H1 (cell line): ENCODE results near the gene SMYD1. TPM values are rescaled to one million over a fixed set of nuclear protein-coding genes. Genes with fewer than 3 reads are reported as not detected.

ENCODE experiments used
- CTCF ChIA-PET: fragments of 300-600 bp; sonication (Branson Sonifier 250); formaldehyde crosslinking; loops from one replicate; lab custom pipeline; 2021; ENCODE audit not compliant: partially characterized antibody; lab: Charles Lee
- POLR2A ChIA-PET: fragments of 300-600 bp; sonication (Branson Sonifier 250); formaldehyde crosslinking; loops from one replicate; lab custom pipeline; 2021; ENCODE audit warnings: inconsistent platforms; ENCODE audit not compliant: partially characterized antibody; lab: Charles Lee
- DNase-seq, 2 experiments: peaks; one replicate each; pipeline versions ENCODE4 v3.0.0 to v3.0.0-alpha.2; 2010 to 2022; ENCODE audit warnings: low spot score in 2 of 2, low read depth in 1 of 2, mixed read lengths in 1 of 2
- FAIRE-seq: peaks from 2 replicates; lab custom pipeline; 2011; peaks lifted over from hg19 to GRCh38; lab: Jason Lieb, UNC
- H2AFZ ChIP-seq: 2 replicates; pipeline ENCODE4 v1.8.1; 2012; ENCODE audit warnings: low read length, inconsistent platforms
- H2AK5ac ChIP-seq: 2 replicates; pipeline ENCODE4 v1.6.1; 2013; ENCODE audit warnings: low read depth, low read length
- H2BK120ac ChIP-seq: replicated peaks from 2 replicates; pipeline ENCODE3; 2013; ENCODE audit warnings: low read depth, low read length, inconsistent platforms
- H2BK12ac ChIP-seq: 2 replicates; pipeline ENCODE4 v1.6.1; 2013; ENCODE audit warnings: low read depth, low read length
- H2BK15ac ChIP-seq: 2 replicates; pipeline ENCODE4 v1.6.1; 2013; ENCODE audit warnings: low read length
- H2BK20ac ChIP-seq: 2 replicates; pipeline ENCODE4 v1.6.1; 2013; ENCODE audit warnings: low read length
- H2BK5ac ChIP-seq: 2 replicates; pipeline ENCODE4 v1.6.1; 2013; ENCODE audit warnings: low read depth, low read length
- H3K14ac ChIP-seq: 2 replicates; pipeline ENCODE4 v1.6.1; 2013; ENCODE audit warnings: inconsistent platforms; ENCODE audit not compliant: insufficient read length
- H3K18ac ChIP-seq: 2 replicates; pipeline ENCODE4 v1.6.1; 2013; ENCODE audit warnings: low read length; ENCODE audit errors: extremely low read depth
- H3K23ac ChIP-seq: 2 replicates; pipeline ENCODE4 v1.6.1; 2013; ENCODE audit warnings: inconsistent platforms; ENCODE audit not compliant: insufficient read length
- H3K23me2 ChIP-seq: 2 replicates; pipeline ENCODE4 v1.6.1; 2013; ENCODE audit warnings: low read depth, low read length
- H3K27ac ChIP-seq: 2 replicates; pipeline ENCODE4 v1.6.1; 2011; ENCODE audit warnings: low read depth, low read length, inconsistent platforms
- H3K27me3 ChIP-seq, 4 experiments: replicated peaks in 1 of 4; 1 replicate in 1 of 4; 2 replicates in 3 of 4; pipeline versions ENCODE4 v1.6.1 to v1.8.1; 2011 to 2013; ENCODE audit warnings: low read length in 3 of 4, mild to moderate bottlenecking in 3 of 4, inconsistent platforms in 2 of 4, mixed read lengths in 2 of 4, moderate library complexity in 1 of 4; ENCODE audit not compliant: control insufficient read depth in 3 of 4, insufficient read depth in 3 of 4; ENCODE audit errors: extremely low read depth in 1 of 4
- H3K36me3 ChIP-seq, 4 experiments: 2 replicates each; pipeline versions ENCODE4 v1.6.1 to v1.8.1; 2011 to 2013; ENCODE audit warnings: mild to moderate bottlenecking in 4 of 4, low read length in 3 of 4, moderate library complexity in 2 of 4, control low read depth in 1 of 4, inconsistent platforms in 1 of 4; ENCODE audit not compliant: insufficient read depth in 4 of 4, control insufficient read depth in 2 of 4
- H3K4ac ChIP-seq: replicated peaks from 2 replicates; pipeline ENCODE3; 2013; ENCODE audit warnings: low read length, low read depth, mixed read lengths, inconsistent platforms; ENCODE audit not compliant: insufficient read length
- H3K4me1 ChIP-seq, 4 experiments: replicated peaks in 1 of 4; 1 replicate in 1 of 4; 2 replicates in 3 of 4; pipeline versions ENCODE4 v1.6.1 to v1.8.1; 2011 to 2013; ENCODE audit warnings: low read length in 3 of 4, inconsistent platforms in 2 of 4, mixed read lengths in 1 of 4; ENCODE audit not compliant: insufficient read depth in 4 of 4, control insufficient read depth in 3 of 4
- H3K4me2 ChIP-seq, 2 experiments: 2 replicates each; pipeline versions ENCODE4 v1.6.1 to v1.8.1; 2011 to 2013; ENCODE audit warnings: low read depth in 2 of 2, low read length in 2 of 2, control low read depth in 1 of 2, inconsistent platforms in 1 of 2, mild to moderate bottlenecking in 1 of 2; ENCODE audit not compliant: insufficient read depth in 1 of 2
- H3K4me3 ChIP-seq, 4 experiments: fragments of 200-600, 300-600 bp in 1 of 4; sonication (generic), shearing (Covaris generic), sonication (Bioruptor Twin) in 1 of 4; 2 replicates each; pipeline versions ENCODE4 v1.5.1 to v1.8.1; 2011 to 2016; ENCODE audit warnings: low read length in 4 of 4, low read depth in 3 of 4, control low read depth in 2 of 4, inconsistent platforms in 2 of 4, mild to moderate bottlenecking in 2 of 4, mixed read lengths in 1 of 4, moderate library complexity in 1 of 4; ENCODE audit not compliant: insufficient read depth in 2 of 4; ENCODE audit errors: extremely low read depth in 1 of 4
- H3K56ac ChIP-seq: replicated peaks from 2 replicates; pipeline ENCODE3; 2013; ENCODE audit warnings: low read depth, mild to moderate bottlenecking, mixed read lengths, low read length, inconsistent platforms; ENCODE audit not compliant: insufficient read length
- H3K79me1 ChIP-seq: 2 replicates; pipeline ENCODE4 v1.6.1; 2013; ENCODE audit warnings: low read depth, low read length, control low read depth
- H3K79me2 ChIP-seq, 2 experiments: 2 replicates each; pipeline versions ENCODE4 v1.6.1 to v1.8.1; 2012 to 2013; ENCODE audit warnings: low read length in 2 of 2, mild to moderate bottlenecking in 2 of 2, inconsistent platforms in 1 of 2; ENCODE audit not compliant: insufficient read depth in 2 of 2, control insufficient read depth in 1 of 2
- H3K9ac ChIP-seq, 4 experiments: replicated peaks in 1 of 4; 1 replicate in 1 of 4; 2 replicates in 3 of 4; pipeline versions ENCODE4 v1.6.1 to v1.8.1; 2011 to 2013; ENCODE audit warnings: low read depth in 3 of 4, low read length in 3 of 4, control low read depth in 2 of 4, mild to moderate bottlenecking in 2 of 4, moderate library complexity in 2 of 4, inconsistent platforms in 1 of 4; ENCODE audit errors: extremely low read depth in 1 of 4
- H3K9me3 ChIP-seq, 2 experiments: 2 replicates each; pipeline versions ENCODE4 v1.6.1 to v1.8.1; 2012 to 2013; ENCODE audit warnings: mild to moderate bottlenecking in 2 of 2, moderate library complexity in 2 of 2, control low read depth in 1 of 2, inconsistent platforms in 1 of 2, low read depth in 1 of 2, low read length in 1 of 2, mixed read lengths in 1 of 2; ENCODE audit not compliant: insufficient read depth in 2 of 2
- H4K20me1 ChIP-seq, 2 experiments: replicated peaks in 1 of 2; 2 replicates each; pipeline versions ENCODE3 to v1.8.1; 2011 to 2013; ENCODE audit warnings: inconsistent platforms in 2 of 2, low read length in 2 of 2, mild to moderate bottlenecking in 1 of 2; ENCODE audit not compliant: insufficient read depth in 2 of 2, control insufficient read depth in 1 of 2
- H4K5ac ChIP-seq: 2 replicates; pipeline ENCODE4 v1.6.1; 2013; ENCODE audit warnings: low read length, low read depth, mixed read lengths, inconsistent platforms; ENCODE audit not compliant: insufficient read length
- H4K8ac ChIP-seq: 2 replicates; pipeline ENCODE4 v1.8.0; 2013; ENCODE audit warnings: mild to moderate bottlenecking, moderate library complexity, low read length, inconsistent platforms; ENCODE audit not compliant: insufficient read depth; ENCODE audit errors: extremely low read depth
- H4K91ac ChIP-seq: replicated peaks from 2 replicates; pipeline ENCODE3; 2013; ENCODE audit warnings: low read length, mixed read lengths, inconsistent platforms; ENCODE audit not compliant: insufficient read length
- CBX5 ChIP-seq: fragments of 300-800, 300-1000 bp; sonication (generic); IDR thresholded peaks from 2 replicates; pipeline ENCODE4 v1.7.1; 2016; ENCODE audit warnings: antibody characterized with exemption, low read length, low read depth
- RFX5 ChIP-seq: IDR thresholded peaks from 2 replicates; pipeline ENCODE4 v1.6.1; 2011; ENCODE audit warnings: low read depth, low read length, improper control_type of control experiment, borderline replicate concordance
- SP1 ChIP-seq: IDR thresholded peaks from 2 replicates; pipeline ENCODE4 v1.6.1; 2011; ENCODE audit warnings: low read depth, low read length
- WGBS, 2 experiments: shearing (Covaris generic) in 1 of 2; methylation state at CpG; one replicate each; pipeline versions ENCODE4 v1.1.6 to v1.1.7; 2013 to 2015; ENCODE audit warnings: low lambda C conversion rate in 2 of 2, mixed read lengths in 2 of 2, inconsistent platforms in 1 of 2, low coverage in 1 of 2, missing lambda C conversion rate in 1 of 2; ENCODE audit not compliant: insufficient replicate concordance in 2 of 2, insufficient coverage in 1 of 2, insufficient read length in 1 of 2; ENCODE audit errors: extremely low coverage in 1 of 2, missing lambda C conversion rate in 1 of 2; 5-methylcytosine and 5-hydroxymethylcytosine counted together
- polyA plus RNA-seq, 7 experiments: library from polyadenylated mRNA; depleted of rRNA in 3 of 7; stranded (reverse) in 5 of 7; unstranded in 2 of 7; fragments of >200 nt in 5 of 7; fragments of 200-250 nt in 2 of 7; gene quantifications; 1 replicate in 5 of 7; 2 replicates in 1 of 7; 4 replicates in 1 of 7; pipeline versions ENCODE4 v1.2.1 to v1.2.3, GENCODE V29; 2011 to 2013; ENCODE audit warnings: missing spikeins in 2 of 7, mixed read lengths in 2 of 7
- total RNA-seq: library from RNA; stranded (reverse); fragmentation: NEBNext Ultra II Directional; extraction: Animal tissue kit (Norgen Biotek cat#: 25700); gene quantifications from 2 replicates; pipeline ENCODE4 v1.2.1, GENCODE V29; 2021

Gene SMYD1
- total and polyA plus RNA-seq, 2 of the 8 experiments (the other 6 are each of a cell fraction or from before 2014, with no cell fraction given), result 0.06 TPM; not detected in 1

- no peak overlapping the region for H4K91ac ChIP-seq
- no peak overlapping the region for H3K4ac ChIP-seq
- no peak overlapping the region for H2BK20ac ChIP-seq
- ChIA-PET CTCF (interaction anchor here (0.8 kb wide), 1 partner anchor 131 kb away, joined by 3 read pairs; no protein-coding TSS in a partner anchor), POLR2A (interaction anchor here (0.6 to 5.5 kb wide), 2 partner anchors 12 to 16 kb away, joined by 4 to 41 read pairs; partner anchors contain the start of gene RNU2-63P)
- H3K14ac ChIP-seq, result no peak overlapping the region
- TF ChIP-seq CBX5 (no peak), RFX5 (no peak), SP1 (no peak)
- no peak overlapping the region for H2BK5ac ChIP-seq
- H4K8ac ChIP-seq, result no peak overlapping the region
- no peak for FAIRE-seq
- H3K4me2 ChIP-seq, result no peak overlapping the region
- no peak overlapping the region for H4K5ac ChIP-seq
- H4K20me1 ChIP-seq, result no peaks in the 10 kb centered on the region
- no peak overlapping the region for H2BK12ac ChIP-seq
- no peak overlapping the region for H3K27ac ChIP-seq
- H3K23me2 ChIP-seq, result no peaks in the 10 kb centered on the region
- no peak overlapping the region for H2AK5ac ChIP-seq
- no peaks in the 10 kb centered on the region for H3K79me1 ChIP-seq
- H3K18ac ChIP-seq, result no peak overlapping the region
- H3K9me3 ChIP-seq, result no peaks in the 10 kb centered on the region
- no peak overlapping the region for H2AFZ ChIP-seq
- WGBS, 2 experiments, result 90% methylated on average over 10 of the region's 10 CpGs; no CpG with 5 or more reads in 1 of the 2 experiments
- H3K79me2 ChIP-seq, result no peaks in the 10 kb centered on the region
- no peak overlapping the region for H2BK120ac ChIP-seq
- no peaks in the 10 kb centered on the region for H3K27me3 ChIP-seq
- peaks cover 0 to 17% (median under 1%) of the 10 kb centered on the region in 4 experiments; a peak in 5 of 8 replicates for H3K36me3 ChIP-seq
- H3K56ac ChIP-seq, result no peak overlapping the region
- H2BK15ac ChIP-seq, result no peak overlapping the region
- no peaks in the 10 kb centered on the region; a peak in 2 of 7 replicates for H3K4me1 ChIP-seq
- H3K23ac ChIP-seq, result no peak overlapping the region
- H3K9ac ChIP-seq, result no peak overlapping the region
- no peak for DNase-seq
- no peak overlapping the region for H3K4me3 ChIP-seq
Observed at GRCh38 chr2:88027697-88028389, 39.8 kb upstream of the SMYD1 start.
